GM19099 (cell line): Measurements from ENCODE around the gene SCGB2B2.

ENCODE experiments used
- POLR2A ChIP-seq: IDR thresholded peaks from 3 replicates; pipeline ENCODE4 v1.6.1; 2011; ENCODE audit warnings: low read depth; ENCODE audit not compliant: insufficient read length; ENCODE audit errors: extremely low read depth

Gene SCGB2B2

DNA sequence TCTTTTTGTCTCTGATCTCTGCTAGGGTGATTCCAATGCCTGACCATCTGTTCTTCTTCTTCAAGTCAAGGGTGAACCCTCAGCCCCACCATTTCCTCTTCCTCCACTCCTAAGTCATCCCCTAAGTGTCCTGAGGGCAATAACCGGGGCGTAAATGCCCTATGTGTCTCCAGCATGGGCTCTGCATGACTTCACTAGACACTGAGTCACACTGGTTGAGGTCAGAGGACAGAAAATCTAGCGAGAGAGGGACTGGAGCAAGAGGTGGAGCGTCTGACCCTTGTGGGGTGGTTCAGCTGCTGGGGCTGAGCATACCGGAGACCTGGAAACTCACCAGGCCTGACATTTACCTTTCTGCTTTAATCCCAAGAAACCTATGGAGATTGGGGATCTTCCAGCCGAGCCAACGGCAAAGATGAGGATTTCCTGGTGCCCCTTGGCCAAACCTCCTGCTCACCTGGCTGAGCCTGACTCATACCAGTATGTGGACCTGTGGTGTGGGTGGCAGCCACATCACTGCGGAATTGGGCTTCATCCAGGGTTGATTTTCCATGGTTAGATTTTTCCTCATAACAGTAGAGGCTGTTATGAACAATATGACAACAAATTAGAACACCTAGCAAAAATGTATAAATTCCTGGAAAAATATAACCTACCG is 26.9 kb downstream of the SCGB2B2 start:
- no peak for TF ChIP-seq POLR2A

GRCh38 chr19:34645551-34645950 is 31.4 kb downstream of the SCGB2B2 start:
- no peak for TF ChIP-seq POLR2A

DNA sequence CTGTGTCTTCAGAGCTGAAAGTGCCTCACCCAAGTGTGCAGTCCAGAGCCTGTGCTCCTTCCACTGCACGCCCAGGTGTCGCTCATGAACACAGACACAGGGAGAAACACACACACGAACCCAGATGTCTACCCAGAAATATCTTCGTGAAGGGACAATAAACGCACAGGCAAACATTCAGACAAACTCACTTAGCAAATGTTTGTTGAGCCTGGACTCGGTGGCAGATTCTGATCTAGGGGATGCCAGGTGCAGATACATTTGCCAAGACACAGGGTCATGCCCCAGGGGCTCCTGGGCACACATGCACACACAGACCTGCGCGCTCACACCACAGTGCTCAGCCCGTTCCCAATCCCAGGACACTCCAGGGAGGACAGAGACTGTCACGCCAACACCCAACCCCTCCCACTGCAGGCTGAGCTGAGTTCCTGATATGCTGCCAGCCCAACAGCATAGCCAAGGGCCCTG is 31.9 kb downstream of the SCGB2B2 start:
- no peak for TF ChIP-seq POLR2A

- no peak for TF ChIP-seq POLR2A
These were observed 34.7 kb downstream of the SCGB2B2 start for GRCh38 chr19:34642241-34642640.

DNA sequence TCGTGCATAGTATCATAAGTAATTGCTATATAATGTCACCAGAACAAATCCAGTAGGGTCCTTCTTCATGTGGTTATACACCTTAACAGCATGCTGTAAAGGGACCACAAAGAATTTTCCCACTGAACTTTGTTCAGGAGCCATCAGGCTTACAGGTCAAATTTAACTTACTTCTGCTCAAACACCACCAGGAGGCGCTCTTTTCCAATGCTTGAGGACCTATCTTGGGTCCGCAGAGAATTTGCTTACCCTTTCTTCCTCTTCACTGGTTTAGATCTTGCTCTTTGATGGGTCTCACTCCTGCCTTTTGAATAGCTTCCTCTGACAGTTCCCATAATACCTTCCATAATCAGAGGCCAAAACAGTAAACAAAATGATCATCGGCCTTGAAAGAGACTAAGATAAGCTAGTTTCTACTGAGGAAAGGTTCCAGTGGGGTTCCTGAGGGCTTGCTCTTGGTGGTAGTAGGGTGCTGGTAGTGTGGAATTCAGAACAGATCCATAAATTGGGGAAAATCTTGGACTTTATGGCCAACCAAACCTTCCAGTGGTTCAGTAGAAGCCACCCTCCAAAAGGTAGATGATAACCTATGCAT is 37.4 kb downstream of the SCGB2B2 start:
- no peak for TF ChIP-seq POLR2A

GRCh38 chr19:34633802-34634201 is 43.2 kb downstream of the SCGB2B2 start:
- no peak for TF ChIP-seq POLR2A
